Prostate gland (tissue), 2 donors: ENCODE data around the gene TNXB.
"Not testable (repeated sequence)": the region's sequence is repeated elsewhere in the genome, so short reads cannot be mapped to it uniquely, and the experiment has no call there.

ENCODE experiments used
- POLR2A ChIP-seq: fragments of 450-650 bp; IDR thresholded peaks from one replicate; pipeline ENCODE4 v1.6.1; 2016; ENCODE audit warnings: antibody characterized with exemption, mild to moderate bottlenecking
- POLR2AphosphoS5 ChIP-seq: sonication (generic); formaldehyde crosslinking; IDR thresholded peaks from one replicate; pipeline ENCODE4 v1.6.1; 2017; ENCODE audit warnings: antibody characterized with exemption
- TF ChIP-seq, protein P1 (sequence below), 4 experiments: fragments of 200-600 bp in 2 of 4; fragments of 450-650 bp in 2 of 4; sonication (generic) in 2 of 4; IDR thresholded peaks; 1 replicate in 3 of 4; 2 replicates in 1 of 4; pipeline ENCODE4 v1.5.1; 2016 to 2019; ENCODE audit warnings: antibody characterized with exemption in 4 of 4, mild to moderate bottlenecking in 2 of 4, moderate library complexity in 2 of 4

- TF ChIP-seq, protein P1, sequence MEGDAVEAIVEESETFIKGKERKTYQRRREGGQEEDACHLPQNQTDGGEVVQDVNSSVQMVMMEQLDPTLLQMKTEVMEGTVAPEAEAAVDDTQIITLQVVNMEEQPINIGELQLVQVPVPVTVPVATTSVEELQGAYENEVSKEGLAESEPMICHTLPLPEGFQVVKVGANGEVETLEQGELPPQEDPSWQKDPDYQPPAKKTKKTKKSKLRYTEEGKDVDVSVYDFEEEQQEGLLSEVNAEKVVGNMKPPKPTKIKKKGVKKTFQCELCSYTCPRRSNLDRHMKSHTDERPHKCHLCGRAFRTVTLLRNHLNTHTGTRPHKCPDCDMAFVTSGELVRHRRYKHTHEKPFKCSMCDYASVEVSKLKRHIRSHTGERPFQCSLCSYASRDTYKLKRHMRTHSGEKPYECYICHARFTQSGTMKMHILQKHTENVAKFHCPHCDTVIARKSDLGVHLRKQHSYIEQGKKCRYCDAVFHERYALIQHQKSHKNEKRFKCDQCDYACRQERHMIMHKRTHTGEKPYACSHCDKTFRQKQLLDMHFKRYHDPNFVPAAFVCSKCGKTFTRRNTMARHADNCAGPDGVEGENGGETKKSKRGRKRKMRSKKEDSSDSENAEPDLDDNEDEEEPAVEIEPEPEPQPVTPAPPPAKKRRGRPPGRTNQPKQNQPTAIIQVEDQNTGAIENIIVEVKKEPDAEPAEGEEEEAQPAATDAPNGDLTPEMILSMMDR (IDR thresholded peaks at IDR 0.05), result not testable (repeated sequence)
- not testable (repeated sequence) for TF ChIP-seq POLR2A, POLR2AphosphoS5
Observed at GRCh38 chr6:32004393-32004792, 104.7 kb downstream of the TNXB start.
